HUES64 (cell line): ENCODE measurements around the gene RGS6.

Source experiments
- H3K27ac ChIP-seq: 2 replicates; pipeline ENCODE4 v1.7.0; 2013; ENCODE audit warnings: low read depth, low read length, inconsistent platforms
- H3K27me3 ChIP-seq: 2 replicates; pipeline ENCODE4 v1.6.1; 2013; ENCODE audit warnings: mild to moderate bottlenecking, low read length; ENCODE audit not compliant: insufficient read depth
- H3K36me3 ChIP-seq: 2 replicates; pipeline ENCODE4 v1.6.1; 2013; ENCODE audit warnings: mild to moderate bottlenecking, low read length; ENCODE audit not compliant: insufficient read depth
- H3K4me1 ChIP-seq: 2 replicates; pipeline ENCODE4 v1.6.1; 2013; ENCODE audit warnings: mild to moderate bottlenecking, low read length, moderate library complexity; ENCODE audit not compliant: insufficient read depth
- H3K4me3 ChIP-seq: 2 replicates; pipeline ENCODE4 v1.5.1; 2013; ENCODE audit warnings: mild to moderate bottlenecking, low read length, moderate library complexity
- H3K9ac ChIP-seq: 2 replicates; pipeline ENCODE4 v1.6.1; 2013; ENCODE audit warnings: mild to moderate bottlenecking, low read depth, low read length
- H3K9me3 ChIP-seq: 2 replicates; pipeline ENCODE4 v1.6.1; 2013; ENCODE audit warnings: low read depth, low read length; ENCODE audit not compliant: insufficient read depth
- WGBS: fragments of 150-250, 120-280 bp; methylation state at CpG from one replicate; pipeline ENCODE4 v1.1.7; 2013; ENCODE audit warnings: missing lambda C conversion rate; 5-methylcytosine and 5-hydroxymethylcytosine counted together

Gene RGS6

DNA sequence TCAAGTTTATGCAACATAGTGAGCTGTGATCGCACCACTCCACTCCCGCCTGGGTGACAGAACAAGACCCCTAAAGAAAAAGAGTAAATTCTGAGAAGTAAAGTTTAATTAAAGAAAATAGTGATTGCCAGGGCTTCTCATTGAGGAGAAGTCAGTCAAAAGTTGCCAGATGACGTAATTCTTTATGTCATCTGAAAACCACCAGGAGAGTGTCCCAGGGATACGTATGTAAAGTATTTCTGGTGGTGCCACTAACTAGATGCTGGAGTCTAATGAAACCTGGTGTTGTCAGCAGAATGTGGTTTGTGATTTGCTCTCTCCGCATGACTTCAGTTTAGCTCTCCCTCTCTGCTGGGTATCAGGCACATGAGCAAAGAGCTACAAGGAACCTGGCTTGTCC is 569.2 kb downstream of the RGS6 start:
- 96% methylated on average over 5 of the region's 5 CpGs for WGBS

DNA sequence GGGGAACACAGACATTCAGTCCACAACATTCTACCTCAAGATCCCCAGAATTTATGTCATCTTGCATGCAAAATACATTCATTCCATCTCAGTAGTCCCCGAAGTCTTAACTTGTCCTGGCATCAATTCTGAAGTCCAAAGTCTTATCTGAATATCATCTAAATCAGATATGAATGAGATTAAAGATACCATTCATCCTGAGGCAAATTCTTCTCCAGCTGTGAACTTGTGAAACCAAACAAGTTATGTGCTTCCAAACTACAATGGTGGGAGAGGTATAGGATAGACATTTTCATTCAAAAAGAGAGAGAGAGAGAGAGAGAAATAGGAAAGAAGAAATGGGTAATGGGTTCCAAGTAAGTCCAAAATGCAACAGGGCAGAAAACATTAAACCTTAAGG is 571.0 kb downstream of the RGS6 start:
- Histone ChIP-seq H3K4me3 (no peak overlapping the region), H3K9ac (no peak overlapping the region), H3K27ac (no peak overlapping the region), H3K9me3 (0 out of 2 replicates have a peak, but pooled peaks cover 3% of the 10 kb centered on the region), H3K27me3 (no peaks in the 10 kb centered on the region), H3K36me3 (no peaks in the 10 kb centered on the region), H3K4me1 (no peaks in the 10 kb centered on the region)
- 100% methylated on average over 1 of the region's 1 CpG for WGBS

More for the DNA sequence above, 569.2 kb downstream of the RGS6 start:
- Histone ChIP-seq H3K27me3 (no peaks in the 10 kb centered on the region), H3K27ac (no peak overlapping the region), H3K9ac (no peak overlapping the region), H3K4me1 (no peaks in the 10 kb centered on the region), H3K9me3 (0 out of 2 replicates have a peak, but pooled peaks cover 3% of the 10 kb centered on the region), H3K4me3 (no peak overlapping the region), H3K36me3 (no peaks in the 10 kb centered on the region)

DNA sequence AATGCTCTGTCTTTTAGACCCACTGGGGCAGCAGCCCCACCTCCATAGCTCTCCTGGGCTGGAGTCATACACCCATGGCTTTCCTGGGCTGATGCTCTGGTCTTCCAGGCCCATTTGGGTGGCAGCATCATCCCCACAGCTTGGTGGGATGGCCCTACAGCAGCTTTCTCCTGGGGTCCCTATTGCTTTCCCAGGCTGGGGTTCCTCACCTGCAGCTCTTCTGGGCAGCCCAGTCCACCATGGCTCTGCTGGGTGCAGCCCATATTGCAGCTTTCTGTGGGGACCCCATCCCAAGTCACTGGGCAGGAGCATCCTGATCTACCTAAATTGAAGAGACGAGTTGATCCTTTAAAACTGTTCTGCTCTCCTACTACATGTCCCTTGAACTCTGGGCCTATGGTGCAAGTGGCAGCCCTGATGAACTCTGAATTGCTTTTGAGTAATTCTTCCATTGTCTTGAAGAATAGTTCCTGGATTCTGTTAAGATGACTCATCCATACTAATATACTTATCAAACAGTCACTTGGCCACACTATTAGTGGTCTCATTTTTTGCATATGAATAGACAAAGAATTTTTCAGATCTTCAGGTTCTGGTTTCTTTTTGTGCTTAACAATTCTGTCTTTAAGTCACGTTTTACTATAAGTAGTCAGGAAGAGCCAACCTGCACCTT is 571.6 kb downstream of the RGS6 start:
- no peaks in the 10 kb centered on the region for H3K4me1 ChIP-seq
- no peak overlapping the region for H3K27ac ChIP-seq
- H3K9me3 ChIP-seq = 0 out of 2 replicates have a peak, but pooled peaks cover 3% of the 10 kb centered on the region
- H3K36me3 ChIP-seq = no peaks in the 10 kb centered on the region
- H3K9ac ChIP-seq = no peak overlapping the region
- H3K27me3 ChIP-seq = no peaks in the 10 kb centered on the region
- H3K4me3 ChIP-seq = no peak overlapping the region
- WGBS = 84% methylated on average over 2 of the region's 2 CpGs

DNA sequence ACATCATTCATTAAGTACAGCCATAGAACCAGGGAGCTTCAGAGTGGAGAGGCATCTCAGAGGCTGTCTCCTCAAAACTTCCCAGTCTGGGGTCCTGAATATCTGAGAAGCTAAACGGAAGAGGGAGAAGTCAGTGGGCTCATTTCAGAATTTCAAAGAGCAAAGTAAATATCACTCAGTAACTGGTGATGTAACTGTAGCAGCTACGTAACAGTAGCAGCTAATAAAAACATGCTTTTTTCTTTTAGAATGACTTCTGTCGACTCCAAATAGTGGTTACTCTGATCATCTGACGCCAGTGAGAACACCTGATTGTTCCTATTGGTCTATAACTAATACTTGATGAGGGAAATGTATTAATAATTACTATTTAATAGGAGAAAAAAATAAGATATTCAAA is 578.3 kb downstream of the RGS6 start:
- no peaks in the 10 kb centered on the region for H3K4me1 ChIP-seq
- 74% methylated on average over 4 of the region's 4 CpGs for WGBS
- no peak overlapping the region for H3K4me3 ChIP-seq
- no peaks in the 10 kb centered on the region for H3K9me3 ChIP-seq
- no peak overlapping the region for H3K27ac ChIP-seq
- H3K36me3 ChIP-seq = no peaks in the 10 kb centered on the region
- H3K9ac ChIP-seq = no peak overlapping the region
- H3K27me3 ChIP-seq = no peaks in the 10 kb centered on the region

DNA sequence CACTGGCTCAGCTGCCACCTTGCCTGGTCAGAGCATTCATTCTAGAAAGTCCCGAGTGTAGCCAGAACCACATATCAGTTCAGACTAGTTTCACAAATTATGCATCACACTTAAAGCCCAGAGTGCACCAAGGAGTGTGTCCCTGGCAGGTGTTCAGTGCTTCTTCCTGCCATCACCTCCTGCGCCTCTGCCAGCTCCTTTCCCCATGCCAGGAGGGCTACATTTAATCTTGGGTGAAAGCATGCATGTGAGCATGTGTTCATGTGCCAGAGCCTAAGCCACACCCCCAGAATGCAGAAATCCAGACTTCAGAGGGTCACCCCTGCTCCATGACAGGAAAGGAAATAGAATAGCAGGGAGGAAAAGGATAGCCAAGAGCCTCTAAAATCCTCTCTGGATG is 580.1 kb downstream of the RGS6 start:
- H3K9ac ChIP-seq = no peak overlapping the region
- H3K4me1 ChIP-seq = 0 out of 2 replicates have a peak, but pooled peaks cover 3% of the 10 kb centered on the region
- no peaks in the 10 kb centered on the region for H3K27me3 ChIP-seq
- H3K4me3 ChIP-seq = no peak overlapping the region
- no peak overlapping the region for H3K27ac ChIP-seq
- WGBS = 82% methylated on average over 2 of the region's 2 CpGs
- H3K9me3 ChIP-seq = no peaks in the 10 kb centered on the region
- no peaks in the 10 kb centered on the region for H3K36me3 ChIP-seq

DNA sequence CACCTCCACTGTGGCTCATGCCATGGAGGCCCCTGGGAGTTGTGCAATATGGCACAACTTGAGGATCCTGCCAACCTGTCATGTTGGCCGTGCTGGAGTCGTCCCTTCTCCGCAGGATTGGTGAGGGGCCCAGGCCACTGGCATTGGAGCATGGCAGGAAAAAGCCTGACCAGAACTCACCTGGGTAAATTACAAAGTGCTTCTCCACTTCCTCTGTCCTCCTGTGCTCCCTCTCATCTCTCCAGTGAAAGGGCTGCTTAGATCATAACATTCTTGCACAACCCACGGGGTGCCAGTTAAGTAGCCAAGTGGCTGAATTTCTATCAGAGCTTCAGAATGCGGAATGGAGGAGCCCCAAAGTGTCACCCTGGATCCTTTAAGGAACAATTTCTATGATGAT is 580.7 kb downstream of the RGS6 start:
- H3K9ac ChIP-seq = no peak overlapping the region
- no peak overlapping the region for H3K4me3 ChIP-seq
- H3K27me3 ChIP-seq = no peaks in the 10 kb centered on the region
- no peaks in the 10 kb centered on the region for H3K36me3 ChIP-seq
- no peaks in the 10 kb centered on the region for H3K9me3 ChIP-seq
- H3K27ac ChIP-seq = no peak overlapping the region
- H3K4me1 ChIP-seq = 0 out of 2 replicates have a peak, but pooled peaks cover 3% of the 10 kb centered on the region
- WGBS = 91% methylated on average over 5 of the region's 5 CpGs

DNA sequence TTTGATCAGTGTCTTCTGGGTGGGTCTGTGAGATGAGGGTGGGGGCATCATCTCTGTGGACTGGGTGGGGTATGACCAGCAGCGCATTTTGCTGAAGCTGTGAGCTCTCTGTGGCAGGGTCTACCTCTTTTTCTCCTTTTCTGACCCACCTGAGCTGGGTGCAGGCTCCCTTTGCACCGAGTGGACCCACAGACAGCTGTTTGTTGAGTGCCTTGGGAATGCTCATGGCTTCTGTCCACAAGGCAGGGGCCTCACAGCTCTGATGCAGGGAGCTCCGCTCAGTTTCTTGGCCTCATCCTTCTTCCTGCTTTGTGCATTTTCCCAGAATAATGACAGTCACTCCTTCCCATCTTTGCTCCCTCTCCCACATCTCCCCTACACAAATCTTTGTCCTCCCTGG is 581.1 kb downstream of the RGS6 start:
- 0 out of 2 replicates have a peak, but pooled peaks cover 3% of the 10 kb centered on the region for H3K4me1 ChIP-seq
- H3K27me3 ChIP-seq = no peaks in the 10 kb centered on the region
- no peaks in the 10 kb centered on the region for H3K36me3 ChIP-seq
- H3K9me3 ChIP-seq = no peaks in the 10 kb centered on the region
- no peak overlapping the region for H3K9ac ChIP-seq
- no peak overlapping the region for H3K4me3 ChIP-seq
- no peak overlapping the region for H3K27ac ChIP-seq
- WGBS = 88% methylated on average over 3 of the region's 3 CpGs

DNA sequence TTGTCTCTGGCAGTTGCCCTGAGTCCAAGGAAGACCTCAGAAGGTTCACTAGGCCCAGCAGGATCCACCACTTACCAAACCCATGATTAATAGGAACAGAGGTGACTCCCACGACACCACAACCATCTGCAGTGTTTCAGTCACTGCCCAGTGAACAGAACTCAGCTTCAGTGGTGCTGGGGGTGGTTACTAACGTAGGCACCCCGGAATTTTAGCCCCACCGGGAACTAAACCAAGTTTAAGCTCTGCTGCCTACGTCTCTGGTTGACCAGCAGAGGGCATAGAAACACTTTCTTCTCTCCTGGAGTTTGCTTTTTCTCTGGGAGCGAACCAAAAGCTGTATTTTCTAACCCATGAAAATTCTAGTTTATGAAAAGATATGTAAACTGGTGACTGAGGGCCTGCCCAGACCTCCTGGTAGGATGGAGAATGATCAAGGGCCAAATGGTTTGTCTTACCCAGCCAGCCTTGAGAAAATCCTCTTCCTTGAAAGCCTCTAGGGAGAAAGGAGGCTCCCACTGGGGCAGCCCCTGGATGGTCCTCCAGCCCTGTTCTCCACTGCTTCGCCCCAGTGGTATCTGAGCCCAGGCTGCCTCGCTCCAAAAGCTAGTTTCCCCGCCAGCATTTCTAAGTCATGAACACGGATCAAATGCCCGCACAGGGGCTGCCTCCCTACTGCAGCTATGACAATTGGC is 581.9 kb downstream of the RGS6 start:
- Histone ChIP-seq H3K27me3 (no peaks in the 10 kb centered on the region), H3K4me3 (no peak overlapping the region), H3K4me1 (0 out of 2 replicates have a peak, but pooled peaks cover 3% of the 10 kb centered on the region), H3K27ac (no peak overlapping the region), H3K9ac (no peak overlapping the region), H3K36me3 (no peaks in the 10 kb centered on the region), H3K9me3 (no peaks in the 10 kb centered on the region)
- 54% methylated on average over 10 of the region's 11 CpGs for WGBS

DNA sequence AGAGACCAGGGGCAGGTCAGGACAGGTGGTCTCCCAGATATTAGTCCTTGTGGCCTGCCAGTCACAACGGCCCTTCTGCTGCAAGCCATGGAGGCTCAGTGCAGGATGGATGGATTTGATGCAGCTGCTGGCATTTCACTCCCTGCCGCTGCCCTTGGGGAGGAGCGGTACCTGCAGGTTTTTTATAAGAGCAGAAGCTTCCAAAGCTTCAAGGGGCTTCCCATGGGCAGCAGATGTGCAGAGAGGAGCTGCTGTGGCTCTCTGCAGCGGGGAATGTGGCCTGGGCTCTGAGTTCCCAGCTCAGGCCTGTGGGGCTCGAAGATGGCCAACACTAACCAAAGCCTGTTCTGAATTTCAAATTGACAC is 582.4 kb downstream of the RGS6 start:
- Histone ChIP-seq H3K4me1 (0 out of 2 replicates have a peak, but pooled peaks cover 3% of the 10 kb centered on the region), H3K27ac (no peak overlapping the region), H3K4me3 (no peak overlapping the region), H3K9ac (no peak overlapping the region), H3K27me3 (no peaks in the 10 kb centered on the region), H3K36me3 (no peaks in the 10 kb centered on the region), H3K9me3 (no peaks in the 10 kb centered on the region)
- WGBS = 90% methylated on average over 5 of the region's 5 CpGs

DNA sequence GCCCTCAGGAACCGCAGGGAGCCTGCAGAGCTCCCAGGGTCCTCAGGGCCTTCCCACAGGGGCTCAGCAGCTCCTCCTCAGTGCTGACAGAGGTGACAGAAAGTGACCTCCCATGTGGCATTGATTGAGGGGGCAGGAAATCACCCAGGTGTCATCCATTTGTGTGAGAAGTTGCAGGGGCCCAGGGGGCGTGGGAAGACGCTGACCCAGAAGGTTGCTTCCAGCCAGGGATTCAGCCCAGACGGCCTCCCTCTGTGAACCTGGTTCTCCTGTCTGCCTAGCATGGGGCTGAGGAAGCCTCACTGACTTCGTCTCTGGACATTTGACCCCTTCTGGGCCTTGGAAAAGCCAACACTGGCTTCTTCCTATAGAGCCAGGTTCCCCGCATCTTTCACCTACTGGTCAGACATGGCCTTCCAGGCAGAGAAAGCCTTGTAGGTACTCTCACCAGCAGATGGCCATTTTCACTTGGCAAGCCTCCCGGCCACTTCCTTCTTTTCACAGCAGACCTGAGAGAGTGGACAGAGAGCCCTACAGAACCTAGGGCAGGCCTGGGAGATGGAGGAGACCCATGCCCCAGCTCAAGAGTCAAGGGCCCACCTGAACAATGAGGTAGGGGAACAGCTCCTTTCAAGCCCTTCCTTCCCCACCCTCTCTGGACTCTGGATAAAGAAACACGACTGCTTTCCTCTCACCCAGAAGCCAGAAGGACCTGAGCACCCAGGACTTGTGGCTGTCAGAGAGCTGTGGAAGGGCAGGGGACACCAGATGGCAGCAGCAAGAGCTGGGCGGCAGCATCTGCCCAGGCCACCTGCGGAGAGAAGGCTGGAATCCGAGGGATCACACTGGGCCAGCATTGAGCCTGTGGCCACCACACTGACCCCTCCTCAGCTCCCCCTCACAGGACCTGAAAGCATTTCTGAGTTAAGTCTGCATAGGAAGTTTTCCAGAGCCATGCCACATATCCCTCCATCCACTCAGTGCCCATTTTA is 583.8 kb downstream of the RGS6 start:
- Histone ChIP-seq H3K36me3 (no peaks in the 10 kb centered on the region), H3K4me3 (no peak overlapping the region), H3K4me1 (0 out of 2 replicates have a peak, but pooled peaks cover 3% of the 10 kb centered on the region), H3K9me3 (peaks cover 4% of the 10 kb centered on the region), H3K27ac (no peak overlapping the region), H3K27me3 (no peaks in the 10 kb centered on the region), H3K9ac (no peak overlapping the region)
- WGBS = 83% methylated on average over 11 of the region's 11 CpGs
